CD14-positive monocyte (primary cell): ENCODE results near the gene CEP250. TPM values are rescaled to one million over a fixed set of nuclear protein-coding genes. Genes with fewer than 3 reads are reported as not detected.

ENCODE experiments used
- DNase-seq, 3 donors: peaks; one replicate each; pipeline ENCODE4 v3.0.0-alpha.2; 2011 to 2022
- H2AFZ ChIP-seq: 2 replicates; pipeline ENCODE4 v1.6.0; 2012; ENCODE audit warnings: mild to moderate bottlenecking, low read depth, low read length, inconsistent platforms; ENCODE audit not compliant: insufficient read depth, poor library complexity, severe bottlenecking
- H3K27ac ChIP-seq, 2 donors: 1 replicate in 1 of 2; 2 replicates in 1 of 2; pipeline ENCODE4 v1.5.1; 2012 to 2013; ENCODE audit warnings: low read length in 2 of 2, control low read depth in 1 of 2, inconsistent platforms in 1 of 2, low read depth in 1 of 2, mild to moderate bottlenecking in 1 of 2
- H3K27me3 ChIP-seq, 2 donors: one replicate each; pipeline versions ENCODE4 v1.6.0 to v1.6.1; 2011 to 2013; ENCODE audit warnings: low read length in 2 of 2; ENCODE audit not compliant: control insufficient read depth in 2 of 2, insufficient read depth in 2 of 2
- H3K36me3 ChIP-seq, 2 donors: replicated peaks in 1 of 2; 1 replicate in 1 of 2; 2 replicates in 1 of 2; pipeline versions ENCODE4 v1.5.1 to v1.6.1; 2012 to 2013; ENCODE audit warnings: low read length in 2 of 2, control low read depth in 1 of 2, inconsistent platforms in 1 of 2, mild to moderate bottlenecking in 1 of 2; ENCODE audit not compliant: insufficient read depth in 2 of 2, control insufficient read depth in 1 of 2
- H3K4me1 ChIP-seq, 2 donors: 1 replicate in 1 of 2; 2 replicates in 1 of 2; pipeline versions ENCODE4 v1.5.1 to v1.6.1; 2012 to 2013; ENCODE audit warnings: low read length in 2 of 2, control low read depth in 1 of 2, inconsistent platforms in 1 of 2, mild to moderate bottlenecking in 1 of 2, moderate library complexity in 1 of 2; ENCODE audit not compliant: insufficient read depth in 2 of 2, control insufficient read depth in 1 of 2
- H3K4me2 ChIP-seq: replicated peaks from 2 replicates; pipeline ENCODE3; 2012; ENCODE audit warnings: low read length, moderate library complexity, mild to moderate bottlenecking; ENCODE audit not compliant: poor library complexity, severe bottlenecking; ENCODE audit errors: extremely low read depth
- H3K4me3 ChIP-seq, 3 experiments: fragments of 200-600 bp in 1 of 3; sonication (generic) in 1 of 3; replicated peaks in 1 of 3; 1 replicate in 2 of 3; 2 replicates in 1 of 3; pipeline ENCODE4 v1.5.1; 2011 to 2013; ENCODE audit warnings: low read length in 3 of 3, mild to moderate bottlenecking in 3 of 3, control low read depth in 2 of 3, low read depth in 2 of 3, inconsistent platforms in 1 of 3, moderate library complexity in 1 of 3
- H3K79me2 ChIP-seq: 2 replicates; pipeline ENCODE4 v1.6.0; 2012; ENCODE audit warnings: mild to moderate bottlenecking, control low read depth, inconsistent platforms, low read length, moderate library complexity; ENCODE audit not compliant: insufficient read depth
- H3K9ac ChIP-seq: 2 replicates; pipeline ENCODE4 v1.6.0; 2017; ENCODE audit warnings: low read length, mild to moderate bottlenecking; ENCODE audit not compliant: insufficient read depth, poor library complexity, severe bottlenecking
- H3K9me3 ChIP-seq, 2 donors: replicated peaks in 1 of 2; 1 replicate in 1 of 2; 2 replicates in 1 of 2; pipeline versions ENCODE4 v1.5.1 to v1.6.1; 2012 to 2013; ENCODE audit warnings: low read length in 2 of 2, control low read depth in 1 of 2; ENCODE audit not compliant: control insufficient read depth in 1 of 2, insufficient read depth in 1 of 2
- H4K20me1 ChIP-seq: 2 replicates; pipeline ENCODE4 v1.6.0; 2012; ENCODE audit warnings: mild to moderate bottlenecking, low read length, control low read depth, moderate library complexity; ENCODE audit not compliant: insufficient read depth
- H3K27ac Mint-ChIP-seq, 7 donors: one replicate each; pipeline ENCODE4 v1.8.0; 2020; ENCODE audit warnings: mild to moderate bottlenecking in 7 of 7, mixed read lengths in 7 of 7, moderate library complexity in 6 of 7, inconsistent platforms in 2 of 7
- H3K27me3 Mint-ChIP-seq, 3 donors: one replicate each; pipeline ENCODE4 v1.8.0; 2021 to 2022; ENCODE audit warnings: low read depth in 3 of 3, mild to moderate bottlenecking in 3 of 3, mixed read lengths in 3 of 3, moderate library complexity in 3 of 3, inconsistent platforms in 1 of 3
- H3K36me3 Mint-ChIP-seq, 2 donors: one replicate each; pipeline ENCODE4 v1.8.0; 2020; ENCODE audit warnings: mixed read lengths in 2 of 2, inconsistent platforms in 1 of 2, mild to moderate bottlenecking in 1 of 2
- H3K4me1 Mint-ChIP-seq: one replicate; pipeline ENCODE4 v1.8.0; 2020; ENCODE audit warnings: mild to moderate bottlenecking, mixed read lengths
- H3K4me3 Mint-ChIP-seq, 2 donors: one replicate each; pipeline ENCODE4 v1.8.0; 2020; ENCODE audit warnings: mild to moderate bottlenecking in 2 of 2, mixed read lengths in 2 of 2, moderate library complexity in 1 of 2
- H3K9me3 Mint-ChIP-seq, 7 donors: one replicate each; pipeline ENCODE4 v1.8.0; 2020 to 2022; ENCODE audit warnings: mixed read lengths in 7 of 7, mild to moderate bottlenecking in 6 of 7, moderate library complexity in 6 of 7, inconsistent platforms in 2 of 7
- WGBS: methylation state at CpG from one replicate; pipeline ENCODE4 v1.1.5; 2013; ENCODE audit warnings: missing lambda C conversion rate; ENCODE audit not compliant: insufficient coverage; 5-methylcytosine and 5-hydroxymethylcytosine counted together
- intact Hi-C, 2 donors: fragments of 100-400 bp; cut with micrococcal nuclease; formaldehyde crosslinking; loops; one replicate each; pipeline versions ENCODE4 v1.15.0 to v1.15.1; 2023
- polyA plus RNA-seq, 3 donors: library from polyadenylated mRNA; depleted of rRNA in 1 of 3; unstranded in 2 of 3; stranded (reverse) in 1 of 3; fragments of 300-500 nt in 2 of 3; fragments of >200 nt in 1 of 3; fragmentation: Illumina TruSeq in 2 of 3; gene quantifications; 1 replicate in 2 of 3; 2 replicates in 1 of 3; pipeline ENCODE4 v1.2.3, GENCODE V29; 2012 to 2021
- TF ChIP-seq, protein P1 (sequence below): fragments of 200-600 bp; IDR thresholded peaks from one replicate; pipeline ENCODE4 v1.8.0; 2022; ENCODE audit warnings: antibody characterized with exemption, mild to moderate bottlenecking

The CEP250 gene
- polyA plus RNA-seq, 3 donors: 0.81 to 5.9 (median 1.2) TPM

DNA sequence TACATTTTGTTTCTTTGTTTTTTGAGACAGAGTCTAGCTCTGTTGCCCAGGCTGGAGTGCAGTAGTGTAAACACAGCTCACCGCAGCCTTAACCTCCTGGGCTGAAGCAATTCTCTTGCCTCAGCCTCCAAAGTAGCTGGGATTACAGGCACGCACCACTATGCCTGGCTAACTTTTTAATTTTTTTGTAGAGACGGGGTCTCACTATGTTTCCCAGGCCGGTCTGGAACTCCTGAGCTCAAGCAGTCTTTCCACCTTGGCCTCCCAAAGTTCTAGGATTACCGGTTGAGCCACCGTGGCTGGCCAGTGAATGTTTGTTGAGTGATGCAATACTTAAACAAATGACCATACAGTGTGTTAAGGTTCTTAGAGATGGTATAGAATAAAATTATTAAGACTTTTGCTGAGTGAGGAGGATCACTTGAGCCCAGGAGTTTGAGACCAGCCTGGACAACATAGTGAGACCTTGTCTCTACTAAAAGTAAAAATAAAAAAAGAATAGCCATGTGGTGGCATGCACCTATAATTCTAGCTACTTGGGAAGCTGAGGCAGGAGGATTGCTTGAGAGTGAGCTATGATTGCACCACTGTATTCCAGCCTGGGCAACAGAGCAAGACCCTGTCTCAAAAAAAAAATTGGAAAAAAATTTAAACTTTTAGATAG is 13.4 kb downstream of the CEP250 start:
- TF ChIP-seq, protein P1, sequence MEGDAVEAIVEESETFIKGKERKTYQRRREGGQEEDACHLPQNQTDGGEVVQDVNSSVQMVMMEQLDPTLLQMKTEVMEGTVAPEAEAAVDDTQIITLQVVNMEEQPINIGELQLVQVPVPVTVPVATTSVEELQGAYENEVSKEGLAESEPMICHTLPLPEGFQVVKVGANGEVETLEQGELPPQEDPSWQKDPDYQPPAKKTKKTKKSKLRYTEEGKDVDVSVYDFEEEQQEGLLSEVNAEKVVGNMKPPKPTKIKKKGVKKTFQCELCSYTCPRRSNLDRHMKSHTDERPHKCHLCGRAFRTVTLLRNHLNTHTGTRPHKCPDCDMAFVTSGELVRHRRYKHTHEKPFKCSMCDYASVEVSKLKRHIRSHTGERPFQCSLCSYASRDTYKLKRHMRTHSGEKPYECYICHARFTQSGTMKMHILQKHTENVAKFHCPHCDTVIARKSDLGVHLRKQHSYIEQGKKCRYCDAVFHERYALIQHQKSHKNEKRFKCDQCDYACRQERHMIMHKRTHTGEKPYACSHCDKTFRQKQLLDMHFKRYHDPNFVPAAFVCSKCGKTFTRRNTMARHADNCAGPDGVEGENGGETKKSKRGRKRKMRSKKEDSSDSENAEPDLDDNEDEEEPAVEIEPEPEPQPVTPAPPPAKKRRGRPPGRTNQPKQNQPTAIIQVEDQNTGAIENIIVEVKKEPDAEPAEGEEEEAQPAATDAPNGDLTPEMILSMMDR: no peak
- DNase-seq: no peak
- H3K79me2 ChIP-seq: no peaks in the 10 kb centered on the region
- no peak overlapping the region for H3K4me3 ChIP-seq
- H2AFZ ChIP-seq: no peak overlapping the region
- 100% methylated on average over 4 of the region's 6 CpGs for WGBS
- Mint-ChIP-seq H3K27me3 (peaks cover 0 to 1% (median 0%) of the 10 kb centered on the region in 3 donors), H3K9me3 (no peaks in the 10 kb centered on the region), H3K27ac (no peak overlapping the region), H3K4me1 (peaks cover 10% of the 10 kb centered on the region), H3K4me3 (no peak overlapping the region), H3K36me3 (peaks cover 23 to 32% of the 10 kb centered on the region in 2 donors)
- H3K27ac ChIP-seq: no peak overlapping the region
- peaks cover 20 to 48% of the 10 kb centered on the region in 2 donors for H3K36me3 ChIP-seq
- H3K9ac ChIP-seq: no peak overlapping the region
- no peaks in the 10 kb centered on the region for H3K9me3 ChIP-seq
- H3K27me3 ChIP-seq: no peaks in the 10 kb centered on the region
- intact Hi-C loops: no loop called here
- H3K4me2 ChIP-seq: no peak overlapping the region
- no peaks in the 10 kb centered on the region for H3K4me1 ChIP-seq
- H4K20me1 ChIP-seq: no peaks in the 10 kb centered on the region

DNA sequence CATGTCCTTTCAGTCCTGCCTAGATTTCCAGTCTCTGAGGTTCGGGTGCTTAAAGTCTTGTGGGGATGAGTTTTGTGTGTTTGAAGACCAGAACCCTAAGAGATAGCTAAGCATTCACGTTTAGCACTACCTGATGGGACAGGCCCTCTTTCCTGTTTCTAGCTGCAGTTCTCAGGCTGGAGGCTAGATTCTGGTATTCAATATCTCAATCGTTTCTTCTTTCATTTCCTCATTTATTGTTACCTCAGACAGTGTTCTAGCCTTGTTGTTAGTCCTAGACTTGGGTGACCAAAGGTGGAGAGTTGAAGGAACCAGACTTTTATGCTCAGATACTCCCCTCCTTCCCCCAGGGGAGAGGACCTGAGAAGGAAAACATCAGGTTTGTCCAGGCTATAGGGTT is 16.8 kb downstream of the CEP250 start:
- Histone ChIP-seq H3K36me3 (peaks cover 33 to 65% of the 10 kb centered on the region in 2 donors), H2AFZ (no peak overlapping the region), H3K9ac (no peak overlapping the region), H3K4me2 (no peak overlapping the region), H3K4me3 (no peak overlapping the region), H3K79me2 (no peaks in the 10 kb centered on the region), H3K9me3 (no peaks in the 10 kb centered on the region), H3K4me1 (no peaks in the 10 kb centered on the region), H3K27ac (no peak overlapping the region), H4K20me1 (no peaks in the 10 kb centered on the region), H3K27me3 (no peaks in the 10 kb centered on the region)
- intact Hi-C loops: no loop called here
- Mint-ChIP-seq H3K9me3 (no peaks in the 10 kb centered on the region), H3K27me3 (peaks cover 0 to 1% (median 0%) of the 10 kb centered on the region in 3 donors), H3K4me3 (no peak overlapping the region), H3K4me1 (peaks cover 10% of the 10 kb centered on the region), H3K36me3 (peaks cover 14 to 21% of the 10 kb centered on the region in 2 donors), H3K27ac (peak overlapping the region in 3 of 7 donors; percentile 14 to 51 (median 25))
- no CpG with 5 or more reads among the region's 3 CpGs for WGBS
- DNase-seq: no peak
- TF ChIP-seq, protein P1: no peak
